ENCODE results near the gene CAND2. TPM values are rescaled to one million over a fixed set of nuclear protein-coding genes. Genes with fewer than 3 reads are reported as not detected.
A peak's percentile ranks its signal among the peaks of the same experiment; 100 is the strongest.

Gene CAND2
- total RNA-seq, 2 donors from 2014 or later, result 3.6 to 6.6 TPM

DNA sequence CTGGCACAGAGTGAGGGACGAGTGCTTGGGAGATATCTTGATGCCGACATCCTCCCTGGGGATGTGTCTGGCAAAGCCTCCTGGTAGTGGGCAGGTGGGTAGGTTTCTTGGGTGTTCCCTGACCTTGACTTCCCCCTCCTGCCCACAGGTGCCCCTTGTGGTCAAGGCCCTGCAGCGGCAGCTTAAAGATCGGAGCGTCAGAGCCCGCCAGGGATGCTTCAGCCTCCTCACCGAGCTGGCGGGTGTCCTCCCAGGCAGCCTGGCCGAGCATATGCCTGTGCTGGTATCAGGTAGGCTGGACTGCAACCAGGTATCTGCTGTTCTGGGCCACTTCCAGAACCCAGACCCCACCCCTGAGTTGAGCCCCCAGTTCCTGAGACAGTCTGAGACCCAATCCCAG, 19.2 kb downstream of the CAND2 start:
- TF ChIP-seq, protein P1, sequence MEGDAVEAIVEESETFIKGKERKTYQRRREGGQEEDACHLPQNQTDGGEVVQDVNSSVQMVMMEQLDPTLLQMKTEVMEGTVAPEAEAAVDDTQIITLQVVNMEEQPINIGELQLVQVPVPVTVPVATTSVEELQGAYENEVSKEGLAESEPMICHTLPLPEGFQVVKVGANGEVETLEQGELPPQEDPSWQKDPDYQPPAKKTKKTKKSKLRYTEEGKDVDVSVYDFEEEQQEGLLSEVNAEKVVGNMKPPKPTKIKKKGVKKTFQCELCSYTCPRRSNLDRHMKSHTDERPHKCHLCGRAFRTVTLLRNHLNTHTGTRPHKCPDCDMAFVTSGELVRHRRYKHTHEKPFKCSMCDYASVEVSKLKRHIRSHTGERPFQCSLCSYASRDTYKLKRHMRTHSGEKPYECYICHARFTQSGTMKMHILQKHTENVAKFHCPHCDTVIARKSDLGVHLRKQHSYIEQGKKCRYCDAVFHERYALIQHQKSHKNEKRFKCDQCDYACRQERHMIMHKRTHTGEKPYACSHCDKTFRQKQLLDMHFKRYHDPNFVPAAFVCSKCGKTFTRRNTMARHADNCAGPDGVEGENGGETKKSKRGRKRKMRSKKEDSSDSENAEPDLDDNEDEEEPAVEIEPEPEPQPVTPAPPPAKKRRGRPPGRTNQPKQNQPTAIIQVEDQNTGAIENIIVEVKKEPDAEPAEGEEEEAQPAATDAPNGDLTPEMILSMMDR (IDR thresholded peaks at IDR 0.05), result no peak
- TF ChIP-seq POLR2A (IDR thresholded peaks at IDR 0.05), result no peak
- 89 to 96% methylated on average over 8 to 9 of the region's 9 CpGs for WGBS, 2 donors
- no peaks in the 10 kb centered on the region for H3K4me1 ChIP-seq
- intact Hi-C loops (cut with DNase I), result no loop called here
- ATAC-seq, result no peak
- no peak for DNase-seq
- H3K36me3 ChIP-seq (replicated peaks in 1 of 2; ENCODE audit: insufficient read depth in 1 of 2, low read depth in 2 of 2), result no peaks in the 10 kb centered on the region
- H3K27me3 ChIP-seq, result no peaks in the 10 kb centered on the region
- H3K4me3 ChIP-seq, result no peak overlapping the region
- no peak overlapping the region for H3K27ac ChIP-seq
- H3K9me3 ChIP-seq, result no peaks in the 10 kb centered on the region

DNA sequence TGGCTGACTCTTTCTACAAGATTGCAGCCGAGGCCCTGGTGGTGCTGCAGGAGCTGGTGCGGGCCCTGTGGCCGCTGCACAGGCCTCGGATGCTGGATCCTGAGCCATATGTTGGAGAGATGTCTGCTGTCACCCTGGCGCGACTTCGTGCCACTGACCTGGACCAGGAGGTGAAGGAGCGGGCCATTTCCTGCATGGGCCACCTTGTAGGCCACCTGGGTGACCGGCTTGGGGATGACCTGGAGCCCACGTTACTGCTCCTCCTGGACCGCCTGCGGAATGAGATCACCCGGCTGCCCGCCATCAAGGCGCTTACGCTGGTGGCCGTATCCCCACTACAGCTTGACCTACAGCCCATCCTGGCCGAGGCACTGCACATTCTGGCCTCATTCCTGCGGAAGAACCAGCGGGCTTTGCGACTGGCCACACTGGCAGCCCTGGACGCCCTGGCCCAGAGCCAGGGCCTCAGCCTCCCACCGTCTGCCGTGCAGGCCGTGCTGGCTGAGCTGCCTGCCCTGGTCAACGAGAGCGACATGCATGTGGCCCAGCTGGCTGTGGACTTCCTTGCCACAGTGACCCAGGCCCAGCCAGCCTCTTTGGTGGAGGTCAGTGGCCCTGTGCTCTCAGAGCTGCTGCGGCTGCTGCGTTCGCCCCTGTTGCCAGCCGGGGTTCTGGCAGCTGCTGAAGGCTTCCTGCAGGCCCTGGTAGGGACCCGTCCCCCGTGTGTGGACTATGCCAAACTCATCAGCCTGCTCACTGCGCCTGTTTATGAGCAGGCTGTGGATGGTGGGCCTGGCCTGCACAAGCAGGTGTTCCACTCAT, 20.3 kb downstream of the CAND2 start:
- Histone ChIP-seq H3K27ac (no peak overlapping the region), H3K4me1 (no peaks in the 10 kb centered on the region), H3K4me3 (no peak overlapping the region), H3K36me3 (replicated peaks in 1 of 2; ENCODE audit: insufficient read depth in 1 of 2, low read depth in 2 of 2) (no peaks in the 10 kb centered on the region), H3K9me3 (no peaks in the 10 kb centered on the region), H3K27me3 (no peaks in the 10 kb centered on the region)
- TF ChIP-seq POLR2A (IDR thresholded peaks at IDR 0.05), result no peak
- TF ChIP-seq, protein P1 (IDR thresholded peaks at IDR 0.05), result no peak
- intact Hi-C loops (cut with DNase I), result no loop called here
- DNase-seq, result no peak
- no peak for ATAC-seq
- 86 to 90% methylated on average over 16 to 21 of the region's 34 CpGs for WGBS, 2 donors

DNA sequence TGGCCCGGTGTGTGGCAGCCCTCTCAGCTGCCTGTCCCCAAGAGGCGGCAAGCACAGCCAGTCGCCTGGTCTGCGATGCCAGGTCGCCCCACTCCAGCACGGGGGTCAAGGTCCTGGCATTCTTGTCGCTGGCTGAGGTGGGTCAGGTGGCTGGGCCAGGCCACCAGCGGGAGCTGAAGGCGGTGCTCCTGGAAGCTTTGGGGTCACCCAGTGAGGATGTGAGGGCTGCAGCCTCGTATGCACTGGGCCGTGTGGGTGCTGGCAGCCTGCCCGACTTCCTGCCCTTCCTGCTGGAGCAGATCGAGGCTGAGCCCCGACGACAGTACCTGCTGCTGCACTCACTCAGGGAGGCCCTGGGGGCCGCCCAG, 20.8 kb downstream of the CAND2 start:
- Histone ChIP-seq H3K4me3 (no peak overlapping the region), H3K36me3 (replicated peaks in 1 of 2; ENCODE audit: insufficient read depth in 1 of 2, low read depth in 2 of 2) (no peaks in the 10 kb centered on the region), H3K9me3 (no peaks in the 10 kb centered on the region), H3K27ac (no peak overlapping the region), H3K27me3 (no peaks in the 10 kb centered on the region), H3K4me1 (no peaks in the 10 kb centered on the region)
- peak in 1 of 4 donors; percentile 16 for DNase-seq
- intact Hi-C loops (cut with DNase I), result no loop called here
- no peak for ATAC-seq
- 65% methylated on average over 16 of the region's 16 CpGs; no CpG with 5 or more reads in 1 of the 2 donors for WGBS, 2 donors
- TF ChIP-seq POLR2A (IDR thresholded peaks at IDR 0.05), result no peak
- TF ChIP-seq, protein P1 (IDR thresholded peaks at IDR 0.05), result no peak

DNA sequence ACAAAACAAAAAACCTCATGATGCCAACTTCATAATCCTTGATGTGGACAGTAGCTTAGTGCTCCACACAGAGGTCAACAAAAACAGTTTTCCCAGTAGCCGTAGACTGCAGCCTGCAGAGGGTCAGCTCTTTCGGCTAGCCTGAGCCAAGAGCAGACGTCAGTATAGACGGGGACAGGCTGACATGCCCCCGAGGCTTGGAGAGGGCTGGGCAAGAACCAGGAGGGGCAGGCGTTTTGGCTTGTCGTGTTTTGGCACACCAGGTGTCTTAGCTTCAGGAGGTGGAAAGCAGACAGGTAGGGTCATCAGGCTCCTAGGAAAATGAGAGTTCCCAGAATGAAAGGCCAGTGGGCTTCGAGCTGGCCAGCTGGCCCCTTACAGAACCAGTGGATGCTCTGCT, 21.8 kb downstream of the CAND2 start:
- intact Hi-C loops (cut with DNase I), result no loop called here
- Histone ChIP-seq H3K27ac (no peak overlapping the region), H3K4me3 (no peak overlapping the region), H3K9me3 (no peaks in the 10 kb centered on the region), H3K27me3 (no peaks in the 10 kb centered on the region), H3K36me3 (replicated peaks in 1 of 2; ENCODE audit: insufficient read depth in 1 of 2, low read depth in 2 of 2) (no peaks in the 10 kb centered on the region), H3K4me1 (no peaks in the 10 kb centered on the region)
- no peak for ATAC-seq
- TF ChIP-seq, protein P1 (IDR thresholded peaks at IDR 0.05), result no peak
- TF ChIP-seq POLR2A (IDR thresholded peaks at IDR 0.05), result no peak
- WGBS, 2 donors, result 86 to 89% methylated on average over 8 of the region's 8 CpGs
- no peak for DNase-seq

DNA sequence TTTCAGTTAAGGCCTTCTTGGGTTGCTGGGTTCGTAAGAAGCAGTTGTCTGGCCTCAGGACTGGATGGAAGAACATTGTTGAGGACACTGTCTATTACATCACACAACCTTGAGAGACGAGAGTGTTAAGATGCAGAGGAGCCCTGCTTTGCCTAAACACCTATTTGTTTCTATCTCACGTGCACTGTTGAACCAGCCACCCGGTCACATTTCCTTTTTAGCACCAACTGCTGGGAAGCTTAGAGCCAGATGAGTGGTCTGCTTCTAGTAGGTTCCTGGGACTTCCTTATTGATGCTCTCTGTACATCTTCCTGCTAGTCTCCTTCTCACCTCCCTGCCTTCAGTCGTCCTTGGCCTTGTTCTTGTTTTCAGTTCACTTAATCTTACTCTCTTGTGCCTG, 22.3 kb downstream of the CAND2 start:
- Histone ChIP-seq H3K27ac (no peak overlapping the region), H3K36me3 (replicated peaks in 1 of 2; ENCODE audit: insufficient read depth in 1 of 2, low read depth in 2 of 2) (no peaks in the 10 kb centered on the region), H3K9me3 (no peaks in the 10 kb centered on the region), H3K4me1 (no peaks in the 10 kb centered on the region), H3K4me3 (no peak overlapping the region), H3K27me3 (no peaks in the 10 kb centered on the region)
- ATAC-seq (no peak), DNase-seq (no peak)
- intact Hi-C loops (cut with DNase I), result no loop called here
- whole genome bisulfite sequencing, 2 donors, result 65% methylated on average over 5 of the region's 5 CpGs
- TF ChIP-seq POLR2A (IDR thresholded peaks at IDR 0.05), result no peak
- TF ChIP-seq, protein P1 (IDR thresholded peaks at IDR 0.05), result no peak

Measured in body of pancreas (tissue), 4 donors.